HepG2 (cell line): ENCODE data around the gene PRR20G. TPM values are rescaled to one million over a fixed set of nuclear protein-coding genes. Genes with fewer than 3 reads are reported as not detected.

Source experiments
- KDM3A ChIP-seq: IDR thresholded peaks from 2 replicates; pipeline ENCODE4 v1.6.1; 2018; ENCODE audit warnings: low read depth, missing compliant biosample characterization
- NCOA1 ChIP-seq: sonication (generic); formaldehyde crosslinking; IDR thresholded peaks from 2 replicates; pipeline ENCODE4 v1.9.0; 2021; ENCODE audit warnings: missing genetic modification reagents
- PHB2 ChIP-seq: fragments of 450-650 bp; IDR thresholded peaks from 2 replicates; pipeline ENCODE4 v1.6.1; 2018; ENCODE audit not compliant: partially characterized antibody
- ZNF101 ChIP-seq: sonication (generic); formaldehyde crosslinking; IDR thresholded peaks from 2 replicates; pipeline ENCODE4 v1.4.0; 2020; ENCODE audit warnings: mild to moderate bottlenecking, low read depth, missing genetic modification reagents, borderline replicate concordance
- ZNF224 ChIP-seq: sonication (generic); formaldehyde crosslinking; IDR thresholded peaks from 2 replicates; pipeline ENCODE4 v1.5.0; 2020; ENCODE audit warnings: mild to moderate bottlenecking, missing genetic modification reagents
- ZNF253 ChIP-seq: sonication (generic); formaldehyde crosslinking; IDR thresholded peaks from 2 replicates; pipeline ENCODE4 v1.8.0; 2022; ENCODE audit warnings: mild to moderate bottlenecking, missing genetic modification reagents, borderline replicate concordance
- ZNF543 ChIP-seq: sonication (generic); formaldehyde crosslinking; IDR thresholded peaks from 2 replicates; pipeline ENCODE4 v1.4.0; 2020; ENCODE audit warnings: mild to moderate bottlenecking, missing genetic modification reagents
- polyA plus RNA-seq, 8 experiments: library from polyadenylated mRNA; depleted of rRNA in 3 of 8; stranded (reverse) in 7 of 8; unstranded in 1 of 8; fragments of >200 nt; fragmentation: Illumina TruSeq in 4 of 8; extraction: Trizol in 4 of 8; gene quantifications; 2 replicates each; pipeline versions ENCODE4 v1.2.1 to v1.2.3, GENCODE V29; 2011 to 2016; ENCODE audit warnings: low read depth in 4 of 8, missing spikeins in 1 of 8, mixed read lengths in 1 of 8; ENCODE audit not compliant: insufficient read depth in 1 of 8
- total RNA-seq, 5 experiments: library from RNA; depleted of rRNA; stranded (reverse); fragments of >200 nt; fragmentation: Illumina TruSeq; extraction: Trizol; gene quantifications; 2 replicates each; pipeline ENCODE4 v1.2.3, GENCODE V29; 2016; ENCODE audit warnings: low read depth in 1 of 5
- TF ChIP-seq, protein P1 (sequence below), 2 experiments: fragments of 450-650 bp in 1 of 2; sonication (generic) in 1 of 2; formaldehyde crosslinking in 1 of 2; IDR thresholded peaks; 2 replicates each; pipeline versions ENCODE4 v1.6.1 to v1.8.0; 2016 to 2022; ENCODE audit warnings: antibody characterized with exemption in 1 of 2, mild to moderate bottlenecking in 1 of 2, missing genetic modification reagents in 1 of 2

The PRR20G gene
- total and polyA plus RNA-seq, 2 of the 13 experiments (the other 11 are each of a cell fraction or from before 2014, with no cell fraction given) = not detected

GRCh38 chr3:127299276-127299675 lies 11.4 kb upstream of the PRR20G start (continued):
- TF ChIP-seq, protein P1, sequence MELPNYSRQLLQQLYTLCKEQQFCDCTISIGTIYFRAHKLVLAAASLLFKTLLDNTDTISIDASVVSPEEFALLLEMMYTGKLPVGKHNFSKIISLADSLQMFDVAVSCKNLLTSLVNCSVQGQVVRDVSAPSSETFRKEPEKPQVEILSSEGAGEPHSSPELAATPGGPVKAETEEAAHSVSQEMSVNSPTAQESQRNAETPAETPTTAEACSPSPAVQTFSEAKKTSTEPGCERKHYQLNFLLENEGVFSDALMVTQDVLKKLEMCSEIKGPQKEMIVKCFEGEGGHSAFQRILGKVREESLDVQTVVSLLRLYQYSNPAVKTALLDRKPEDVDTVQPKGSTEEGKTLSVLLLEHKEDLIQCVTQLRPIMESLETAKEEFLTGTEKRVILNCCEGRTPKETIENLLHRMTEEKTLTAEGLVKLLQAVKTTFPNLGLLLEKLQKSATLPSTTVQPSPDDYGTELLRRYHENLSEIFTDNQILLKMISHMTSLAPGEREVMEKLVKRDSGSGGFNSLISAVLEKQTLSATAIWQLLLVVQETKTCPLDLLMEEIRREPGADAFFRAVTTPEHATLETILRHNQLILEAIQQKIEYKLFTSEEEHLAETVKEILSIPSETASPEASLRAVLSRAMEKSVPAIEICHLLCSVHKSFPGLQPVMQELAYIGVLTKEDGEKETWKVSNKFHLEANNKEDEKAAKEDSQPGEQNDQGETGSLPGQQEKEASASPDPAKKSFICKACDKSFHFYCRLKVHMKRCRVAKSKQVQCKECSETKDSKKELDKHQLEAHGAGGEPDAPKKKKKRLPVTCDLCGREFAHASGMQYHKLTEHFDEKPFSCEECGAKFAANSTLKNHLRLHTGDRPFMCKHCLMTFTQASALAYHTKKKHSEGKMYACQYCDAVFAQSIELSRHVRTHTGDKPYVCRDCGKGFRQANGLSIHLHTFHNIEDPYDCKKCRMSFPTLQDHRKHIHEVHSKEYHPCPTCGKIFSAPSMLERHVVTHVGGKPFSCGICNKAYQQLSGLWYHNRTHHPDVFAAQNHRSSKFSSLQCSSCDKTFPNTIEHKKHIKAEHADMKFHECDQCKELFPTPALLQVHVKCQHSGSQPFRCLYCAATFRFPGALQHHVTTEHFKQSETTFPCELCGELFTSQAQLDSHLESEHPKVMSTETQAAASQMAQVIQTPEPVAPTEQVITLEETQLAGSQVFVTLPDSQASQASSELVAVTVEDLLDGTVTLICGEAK (IDR thresholded peaks at IDR 0.05) = no peak
- TF ChIP-seq, protein P1 (CRISPR knock-in tag; IDR thresholded peaks at IDR 0.05) = no peak
- TF ChIP-seq ZNF101 (CRISPR knock-in tag) (no peak), ZNF224 (CRISPR knock-in tag) (no peak), ZNF253 (CRISPR knock-in tag) (no peak), PHB2 (no peak), NCOA1 (CRISPR knock-in tag) (no peak), ZNF543 (CRISPR knock-in tag) (no peak), KDM3A (CRISPR knock-in tag) (no peak)
